ENCODE data around the gene CPT1C. TPM values are rescaled to one million over a fixed set of nuclear protein-coding genes. Genes with fewer than 3 reads are reported as not detected.

Gene CPT1C
- total and polyA plus RNA-seq, 2 of the 8 experiments (the other 6 are each of a cell fraction or from before 2014, with no cell fraction given) = 79.6 to 91.8 TPM

DNA sequence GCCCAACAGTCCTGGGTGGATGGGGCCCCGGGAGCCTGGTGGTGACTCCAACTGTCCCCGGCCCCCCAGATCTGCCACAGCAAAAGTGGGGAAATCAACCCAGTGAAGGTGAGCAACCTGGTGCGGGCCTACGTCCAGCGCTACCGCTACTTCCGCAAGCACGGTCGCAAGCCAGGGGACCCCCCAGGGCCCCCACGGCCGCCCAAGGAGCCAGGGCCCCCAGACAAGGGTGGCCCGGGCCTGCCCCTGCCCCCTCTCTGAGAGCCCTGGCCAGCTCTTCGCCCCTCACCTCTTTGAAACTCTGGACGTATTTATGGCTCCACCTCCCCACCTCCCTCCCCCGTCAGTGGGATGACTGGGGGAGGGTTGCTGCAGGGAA, 32.8 kb upstream of the CPT1C start:
- Histone ChIP-seq H3K27me3 (replicated peaks in 1 of 4; ENCODE audit: control insufficient read depth in 3 of 4, extremely low read depth in 1 of 4, insufficient read depth in 3 of 4, low read length in 3 of 4) (no peaks in the 10 kb centered on the region), H2BK15ac (ENCODE audit: low read length) (no peak overlapping the region), H3K9me3 (ENCODE audit: insufficient read depth in 2 of 2, low read depth in 1 of 2, low read length in 1 of 2) (peaks cover 9 to 11% of the 10 kb centered on the region in 2 experiments), H3K79me2 (ENCODE audit: control insufficient read depth in 1 of 2, insufficient read depth in 2 of 2, low read length in 2 of 2) (peaks cover 0 to 2% of the 10 kb centered on the region in 2 experiments; a peak in 1 of 4 replicates), H4K5ac (ENCODE audit: insufficient read length, low read depth, low read length) (no peak overlapping the region), H3K9ac (replicated peaks in 1 of 4; ENCODE audit: extremely low read depth in 1 of 4, low read depth in 3 of 4, low read length in 3 of 4) (no peak overlapping the region), H3K4ac (replicated peaks; ENCODE audit: insufficient read length, low read depth, low read length) (no peak overlapping the region), H2BK20ac (ENCODE audit: low read length) (no peak overlapping the region), H3K18ac (ENCODE audit: extremely low read depth, low read length) (no peak overlapping the region), H3K4me3 (ENCODE audit: extremely low read depth in 1 of 4, insufficient read depth in 2 of 4, low read depth in 3 of 4, low read length in 4 of 4) (no peak overlapping the region), H3K23me2 (ENCODE audit: low read depth, low read length) (no peaks in the 10 kb centered on the region; the same call in 1 of the 2 replicates), H3K4me1 (replicated peaks in 1 of 4; ENCODE audit: control insufficient read depth in 3 of 4, insufficient read depth in 4 of 4, low read length in 3 of 4) (peaks cover 0 to 14% (median 5%) of the 10 kb centered on the region in 4 experiments; a peak in 4 of 7 replicates), H2AK5ac (ENCODE audit: low read depth, low read length) (no peak overlapping the region), H3K27ac (ENCODE audit: low read depth, low read length) (no peak overlapping the region), H3K23ac (ENCODE audit: insufficient read length) (no peak overlapping the region), H3K36me3 (ENCODE audit: control insufficient read depth in 2 of 4, insufficient read depth in 4 of 4, low read length in 3 of 4) (peaks cover 21 to 81% (median 59%) of the 10 kb centered on the region in 4 experiments; a peak in 7 of 8 replicates), H4K8ac (ENCODE audit: extremely low read depth, insufficient read depth, low read length) (peak overlapping the region; percentile 30; the same call in 1 of the 2 replicates), H3K14ac (ENCODE audit: insufficient read length) (no peak overlapping the region), H3K4me2 (ENCODE audit: insufficient read depth in 1 of 2, low read depth in 2 of 2, low read length in 2 of 2) (no peak overlapping the region), H2AFZ (ENCODE audit: low read length) (no peak overlapping the region), H2BK120ac (replicated peaks; ENCODE audit: low read depth, low read length) (no peak overlapping the region), H4K20me1 (replicated peaks in 1 of 2; ENCODE audit: control insufficient read depth in 1 of 2, insufficient read depth in 2 of 2, low read length in 2 of 2) (peaks cover 9 to 19% of the 10 kb centered on the region in 2 experiments), H2BK5ac (ENCODE audit: low read depth, low read length) (no peak overlapping the region), H3K56ac (replicated peaks; ENCODE audit: insufficient read length, low read depth, low read length) (no peak overlapping the region), H3K79me1 (ENCODE audit: low read depth, low read length) (0 out of 2 replicates have a peak, but pooled peaks cover 5% of the 10 kb centered on the region), H2BK12ac (ENCODE audit: low read depth, low read length) (no peak overlapping the region), H4K91ac (replicated peaks; ENCODE audit: insufficient read length, low read length) (no peak overlapping the region)
- FAIRE-seq (no peak), DNase-seq (ENCODE audit: low read depth in 1 of 2, low spot score in 2 of 2) (no peak)
- ChIA-PET POLR2A (ENCODE audit: partially characterized antibody) (interaction anchor here (1.0 to 18.0 kb wide), 5 partner anchors 14 to 65 kb away, joined by 3 to 275 read pairs (median 6); partner anchors contain the start of genes PRMT1, RRAS and SCAF1), CTCF (ENCODE audit: partially characterized antibody) (interaction anchor here (0.9 to 3.8 kb wide), 4 partner anchors 10 to 26 kb away, joined by 3 to 39 read pairs (median 6); no protein-coding TSS in a partner anchor)
- TF ChIP-seq RBBP5 (IDR thresholded peaks at IDR 0.05; ENCODE audit: borderline replicate concordance, low read depth, low read length) (no peak), SP4 (IDR thresholded peaks at IDR 0.05; ENCODE audit: low read length) (no peak)
- WGBS, 2 experiments (ENCODE audit: extremely low coverage in 1 of 2, insufficient coverage in 1 of 2, insufficient read length in 1 of 2, insufficient replicate concordance in 2 of 2, low coverage in 1 of 2, low lambda C conversion rate in 2 of 2, missing lambda C conversion rate in 1 of 2) = 97% methylated on average over 9 of the region's 15 CpGs; no CpG with 5 or more reads in 1 of the 2 experiments

Measured in H1 (cell line).